Left ventricle myocardium superior (tissue), 1 donor: ENCODE measurements around the gene MAN1C1. TPM values are rescaled to one million over a fixed set of nuclear protein-coding genes. Genes with fewer than 3 reads are reported as not detected.

Experiments
- ATAC-seq: fragments of 200-7000 bp; cut with Tn5 transposase; one replicate; pipeline ENCODE4 v1.9.1; 2020; ENCODE audit warnings: mild to moderate bottlenecking, moderate library complexity
- DNase-seq: peaks from one replicate; pipeline ENCODE4 v3.0.0-alpha.2; 2020
- intact Hi-C: fragments of 100-400 bp; cut with micrococcal nuclease; formaldehyde crosslinking; loops from one replicate; pipeline ENCODE4 v1.11.0; 2022
- total RNA-seq: library from RNA; stranded (reverse); fragmentation: NEBNext Ultra II Directional; extraction: Animal tissue kit (Norgen Biotek cat#: 25700); gene quantifications from one replicate; pipeline ENCODE4 v1.2.1, GENCODE V29; 2021
- donor health status: DM: no; HTN: yes; CAD: no; lungs with severe emphysema.

MAN1C1 gene
- total RNA-seq, 1 donor from 2014 or later = 17.9 TPM

DNA sequence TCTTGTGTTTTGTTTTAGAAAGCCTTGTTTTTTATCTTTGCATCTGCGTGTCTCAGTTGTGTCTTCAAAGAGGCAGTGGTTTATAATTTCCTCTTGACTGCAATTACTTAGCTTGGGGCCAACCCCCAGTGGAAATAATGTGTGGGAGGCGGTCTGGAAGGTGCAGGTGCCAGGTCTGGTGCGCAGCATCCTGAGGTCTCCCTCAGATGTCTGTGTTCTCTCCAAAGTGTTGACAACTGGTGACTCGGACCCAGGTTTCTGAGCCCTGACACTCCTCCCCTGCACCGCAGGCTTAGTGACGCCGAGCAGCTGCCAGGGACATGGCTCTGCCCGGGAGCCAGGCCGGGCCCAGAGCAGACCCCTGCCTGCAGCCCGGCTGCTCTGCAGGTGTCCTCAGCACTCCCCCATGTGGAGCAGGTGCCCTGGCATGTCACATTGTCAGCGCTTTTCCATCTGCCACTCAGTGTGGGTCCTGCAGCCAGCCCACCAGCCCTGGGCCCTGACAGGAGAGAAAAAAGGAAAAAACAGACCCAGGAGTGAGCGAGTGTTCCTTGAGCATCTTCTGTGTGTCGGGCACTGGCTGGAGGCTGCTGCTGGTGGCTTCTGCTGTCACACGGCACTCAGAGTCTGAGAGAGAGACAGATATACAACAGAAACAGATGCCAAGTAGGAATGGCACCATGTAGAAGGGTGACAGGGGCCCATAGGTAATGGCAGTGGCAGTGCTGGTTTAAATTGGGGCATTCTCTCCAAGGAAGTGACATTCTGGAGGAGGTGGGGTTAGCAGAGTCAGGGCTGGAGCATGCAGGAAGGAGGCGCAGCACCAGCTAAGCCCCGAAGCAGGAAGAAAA lies 158.6 kb downstream of the MAN1C1 start:
- no peak for DNase-seq
- intact Hi-C loops = no loop called here
- no peak for ATAC-seq

GRCh38 chr1:25779388-25779787 lies 162.8 kb downstream of the MAN1C1 start:
- DNase-seq = no peak
- no peak for ATAC-seq
- intact Hi-C loops = no loop called here

- intact Hi-C loops = no loop called here
- DNase-seq (no peak), ATAC-seq (no peak)
These were observed 163.3 kb downstream of the MAN1C1 start for GRCh38 chr1:25779894-25780293.

- ATAC-seq (no peak), DNase-seq (no peak)
- intact Hi-C loops = no loop called here
These were observed 163.9 kb downstream of the MAN1C1 start for GRCh38 chr1:25780318-25781129.

GRCh38 chr1:25781130-25781433 lies 164.5 kb downstream of the MAN1C1 start:
- intact Hi-C loops = no loop called here
- ATAC-seq (no peak), DNase-seq (no peak)

GRCh38 chr1:25782608-25783201 lies 166.1 kb downstream of the MAN1C1 start:
- ATAC-seq (no peak), DNase-seq (no peak)
- intact Hi-C loops = no loop called here

GRCh38 chr1:25784575-25785051 lies 168.0 kb downstream of the MAN1C1 start:
- DNase-seq (peak; percentile 77), ATAC-seq (peak; percentile 90)

GRCh38 chr1:25785333-25786067 lies 168.9 kb downstream of the MAN1C1 start:
- no peak for ATAC-seq
- intact Hi-C loops = no loop called here
- DNase-seq = no peak

More at GRCh38 chr1:25784575-25785051, 168.0 kb downstream of the MAN1C1 start:
- intact Hi-C loops = no loop called here

- DNase-seq (no peak), ATAC-seq (no peak)
- intact Hi-C loops = no loop called here
These were observed 170.5 kb downstream of the MAN1C1 start for GRCh38 chr1:25786887-25787759.

DNA sequence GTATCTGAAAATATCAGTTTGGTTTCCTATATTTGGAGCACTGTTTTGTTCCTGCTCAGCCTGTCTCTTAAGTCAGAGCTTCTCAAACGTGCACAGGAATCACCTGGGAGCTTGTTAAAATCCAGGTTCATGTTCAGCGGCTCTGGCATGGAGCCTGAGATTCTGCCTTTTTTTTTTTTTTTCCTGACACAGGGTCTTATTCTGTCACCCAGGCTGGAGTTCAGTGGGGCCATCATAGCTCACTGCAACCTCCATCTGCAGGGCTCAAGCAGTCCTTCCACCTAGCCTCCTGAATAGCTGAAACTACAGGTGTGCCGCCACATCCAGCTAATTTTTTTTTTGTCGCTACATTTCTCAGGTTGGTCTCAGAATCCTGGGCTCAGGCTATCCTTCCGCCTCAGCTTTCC lies 171.2 kb downstream of the MAN1C1 start:
- intact Hi-C loops = no loop called here
- no peak for ATAC-seq
- DNase-seq = no peak

- DNase-seq (no peak), ATAC-seq (no peak)
- intact Hi-C loops = no loop called here
These were observed 173.9 kb downstream of the MAN1C1 start for GRCh38 chr1:25790472-25790871.

GRCh38 chr1:25792115-25792514 lies 175.5 kb downstream of the MAN1C1 start:
- ATAC-seq (no peak), DNase-seq (no peak)
- intact Hi-C loops = no loop called here

DNA sequence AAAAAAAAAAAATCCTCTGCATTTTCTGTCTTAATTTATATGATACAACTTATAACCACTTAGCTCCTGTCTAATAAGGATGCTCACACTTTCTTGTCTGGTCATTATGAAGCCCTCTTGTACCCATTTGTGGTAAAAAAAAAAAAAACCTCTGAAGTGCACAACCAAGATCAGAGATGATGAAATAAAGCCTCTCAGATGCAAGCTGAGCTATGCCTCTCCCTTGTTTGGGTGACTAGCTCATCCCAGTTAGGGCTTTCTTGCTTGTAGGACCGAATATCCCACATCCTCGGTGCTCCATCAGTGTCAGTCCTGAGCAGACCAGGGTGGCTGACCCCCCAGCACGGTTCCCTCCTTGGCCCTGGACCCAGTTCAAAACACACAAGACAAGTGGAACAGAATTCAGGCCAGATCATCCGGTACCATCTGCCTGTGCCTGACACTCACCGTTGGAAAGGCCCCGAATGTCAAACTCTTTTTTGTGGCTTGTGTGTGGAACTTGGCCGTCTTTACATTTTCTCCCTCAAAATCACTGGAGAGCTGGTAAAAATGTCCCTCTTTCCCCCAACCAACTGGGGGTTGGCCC lies 177.1 kb downstream of the MAN1C1 start:
- DNase-seq (no peak), ATAC-seq (no peak)
- intact Hi-C loops = no loop called here

DNA sequence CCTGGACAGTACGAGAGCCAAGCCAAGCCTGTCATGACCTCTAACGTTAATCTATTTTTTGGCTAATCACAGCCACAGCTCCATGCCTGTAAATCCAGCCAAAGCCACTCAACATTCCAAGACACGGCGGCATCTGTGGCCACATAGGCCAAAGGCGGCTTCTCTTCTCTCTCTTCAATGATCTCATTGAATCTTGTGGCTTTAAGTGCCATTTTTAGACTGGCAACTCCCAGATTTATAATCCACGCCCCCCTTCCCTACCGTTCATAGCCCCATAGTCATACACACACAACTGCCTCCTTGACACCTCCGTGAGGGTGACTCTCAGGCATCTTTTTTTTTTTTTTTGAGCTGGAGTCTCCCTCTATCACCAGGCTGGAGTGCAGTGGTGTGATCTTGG lies 177.7 kb downstream of the MAN1C1 start:
- DNase-seq (no peak), ATAC-seq (no peak)
- intact Hi-C loops = no loop called here

GRCh38 chr1:25795211-25795610 lies 178.6 kb downstream of the MAN1C1 start:
- intact Hi-C loops = loop anchor here (5.0 kb wide), 1 partner anchor 188 kb away; no protein-coding TSS in a partner anchor
- DNase-seq (no peak), ATAC-seq (no peak)

DNA sequence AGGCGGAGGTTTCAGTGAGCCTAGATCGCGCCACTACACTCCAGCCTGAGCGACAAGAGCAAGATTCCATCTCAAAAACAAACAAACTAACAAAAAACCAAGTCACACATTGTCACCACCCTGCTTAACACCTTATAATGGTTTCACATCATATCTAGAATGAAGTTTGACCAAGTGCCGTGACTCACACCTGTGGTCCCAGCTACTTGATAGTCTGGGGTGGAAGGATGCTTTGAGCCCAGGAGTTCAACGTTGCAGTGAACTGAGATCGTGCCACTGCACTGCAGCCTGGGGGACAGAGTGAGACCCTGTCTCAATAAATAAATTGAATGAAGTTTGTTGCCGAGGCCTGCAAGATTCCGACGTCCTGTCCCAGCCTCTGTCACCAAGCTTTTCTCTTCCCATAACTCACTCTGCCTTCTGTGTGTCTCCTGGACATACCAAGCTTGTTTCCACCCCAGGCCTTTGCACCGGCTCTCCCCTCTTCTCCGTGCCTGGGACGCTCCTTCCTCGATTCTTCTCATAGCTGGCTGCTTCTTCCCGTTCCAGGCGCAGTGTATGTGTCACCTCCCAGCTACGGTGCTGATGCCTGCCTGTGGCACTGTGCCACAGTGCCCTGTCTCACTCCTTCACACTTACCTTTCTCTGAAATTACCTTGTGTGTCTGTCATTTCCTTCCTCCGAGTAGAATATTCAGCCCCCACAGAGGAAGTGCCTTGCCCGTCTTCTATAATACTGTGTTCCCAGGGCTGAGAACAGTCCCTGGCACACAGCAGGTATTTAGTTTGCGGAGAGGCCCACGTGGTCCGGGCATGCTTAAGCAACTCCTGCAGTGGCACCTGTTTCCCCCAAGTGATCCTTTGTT lies 179.6 kb downstream of the MAN1C1 start:
- DNase-seq (no peak), ATAC-seq (peak; percentile 38)

More for the DNA sequence above, 179.6 kb downstream of the MAN1C1 start:
- intact Hi-C loops = loop anchor here (5.0 kb wide), 1 partner anchor 189 kb away; no protein-coding TSS in a partner anchor
